GM12801 (cell line): Measurements from ENCODE around the gene FGFBP1.

Experiments used
- TF ChIP-seq, protein P1 (sequence below): IDR thresholded peaks from one replicate; pipeline ENCODE4 v1.5.1; 2011; ENCODE audit warnings: control low read depth; ENCODE audit not compliant: insufficient read length; ENCODE audit errors: extremely low read depth

FGFBP1 gene

GRCh38 chr4:15944895-15945294 lies 6.4 kb upstream of the FGFBP1 start:
- TF ChIP-seq, protein P1, sequence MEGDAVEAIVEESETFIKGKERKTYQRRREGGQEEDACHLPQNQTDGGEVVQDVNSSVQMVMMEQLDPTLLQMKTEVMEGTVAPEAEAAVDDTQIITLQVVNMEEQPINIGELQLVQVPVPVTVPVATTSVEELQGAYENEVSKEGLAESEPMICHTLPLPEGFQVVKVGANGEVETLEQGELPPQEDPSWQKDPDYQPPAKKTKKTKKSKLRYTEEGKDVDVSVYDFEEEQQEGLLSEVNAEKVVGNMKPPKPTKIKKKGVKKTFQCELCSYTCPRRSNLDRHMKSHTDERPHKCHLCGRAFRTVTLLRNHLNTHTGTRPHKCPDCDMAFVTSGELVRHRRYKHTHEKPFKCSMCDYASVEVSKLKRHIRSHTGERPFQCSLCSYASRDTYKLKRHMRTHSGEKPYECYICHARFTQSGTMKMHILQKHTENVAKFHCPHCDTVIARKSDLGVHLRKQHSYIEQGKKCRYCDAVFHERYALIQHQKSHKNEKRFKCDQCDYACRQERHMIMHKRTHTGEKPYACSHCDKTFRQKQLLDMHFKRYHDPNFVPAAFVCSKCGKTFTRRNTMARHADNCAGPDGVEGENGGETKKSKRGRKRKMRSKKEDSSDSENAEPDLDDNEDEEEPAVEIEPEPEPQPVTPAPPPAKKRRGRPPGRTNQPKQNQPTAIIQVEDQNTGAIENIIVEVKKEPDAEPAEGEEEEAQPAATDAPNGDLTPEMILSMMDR: no peak

GRCh38 chr4:15942283-15942682 lies 3.7 kb upstream of the FGFBP1 start:
- TF ChIP-seq, protein P1: no peak

- TF ChIP-seq, protein P1: no peak
Observed at GRCh38 chr4:15938182-15938581, 358 bp downstream of the FGFBP1 start.

DNA sequence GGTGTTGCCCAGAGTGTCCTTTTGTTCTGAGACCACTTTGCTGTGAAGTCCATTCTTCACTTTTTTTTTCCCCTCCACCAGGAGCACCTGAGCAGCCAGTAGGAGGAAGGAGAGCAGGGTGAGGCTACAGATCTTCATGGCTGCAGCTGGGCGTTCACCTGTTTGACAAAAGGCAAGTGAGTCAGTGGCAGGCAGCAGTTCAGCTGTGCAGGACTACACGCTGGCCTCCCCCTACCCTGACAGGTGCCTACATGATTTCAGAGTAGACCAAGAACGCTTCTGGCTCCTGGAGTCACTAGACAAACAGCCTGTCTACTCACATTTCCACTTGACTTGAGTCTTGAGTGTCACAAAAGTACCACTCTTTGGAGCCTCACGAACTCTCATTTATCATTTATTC lies 2.0 kb downstream of the FGFBP1 start:
- TF ChIP-seq, protein P1: no peak

GRCh38 chr4:15935504-15936402 lies 2.8 kb downstream of the FGFBP1 start:
- TF ChIP-seq, protein P1: no peak

GRCh38 chr4:15934259-15934658 lies 4.3 kb downstream of the FGFBP1 start:
- TF ChIP-seq, protein P1: no peak

GRCh38 chr4:15931451-15932210 lies 6.9 kb downstream of the FGFBP1 start:
- TF ChIP-seq, protein P1: no peak
